DOHH2 (cell line): ENCODE measurements around the gene B3GNT8.

ENCODE experiments used
- H3F3A ChIP-seq: fragments of 200-600 bp; sonication (generic), shearing (Covaris generic); 2 replicates; pipeline ENCODE4 v1.6.0; 2016; ENCODE audit warnings: antibody characterized with exemption, mild to moderate bottlenecking; ENCODE audit not compliant: control insufficient read depth, insufficient read depth
- H3K27ac ChIP-seq: fragments of 200-600 bp; sonication (generic); 2 replicates; pipeline ENCODE4 v1.5.1; 2014; ENCODE audit warnings: low read depth, mild to moderate bottlenecking, low read length, moderate library complexity
- H3K27me3 ChIP-seq: fragments of 200-600 bp; sonication (generic); 2 replicates; pipeline ENCODE4 v1.6.1; 2014; ENCODE audit warnings: mild to moderate bottlenecking, low read length, mixed read lengths; ENCODE audit not compliant: control insufficient read depth
- H3K36me3 ChIP-seq: fragments of 200-600 bp; sonication (generic); 2 replicates; pipeline ENCODE4 v1.6.1; 2014; ENCODE audit warnings: mild to moderate bottlenecking, low read length, moderate library complexity, mixed read lengths; ENCODE audit not compliant: control insufficient read depth
- H3K4me1 ChIP-seq: fragments of 200-600 bp; sonication (generic); 2 replicates; pipeline ENCODE4 v1.6.1; 2014; ENCODE audit warnings: mild to moderate bottlenecking, low read length, mixed read lengths; ENCODE audit not compliant: control insufficient read depth
- H3K4me2 ChIP-seq: fragments of 200-600 bp; sonication (generic); 2 replicates; pipeline ENCODE4 v1.6.0; 2014; ENCODE audit warnings: mild to moderate bottlenecking, low read length, moderate library complexity
- H3K4me3 ChIP-seq: fragments of 200-600 bp; sonication (generic); 2 replicates; pipeline ENCODE4 v1.5.1; 2014; ENCODE audit warnings: mild to moderate bottlenecking, low read length, mixed read lengths
- H3K79me2 ChIP-seq: fragments of 200-600 bp; sonication (generic); 2 replicates; pipeline ENCODE4 v1.6.1; 2014; ENCODE audit warnings: mild to moderate bottlenecking, low read length, mixed read lengths; ENCODE audit not compliant: control insufficient read depth
- H3K9me2 ChIP-seq: fragments of 200-600 bp; sonication (generic); replicated peaks from 2 replicates; pipeline ENCODE4 v1.6.1; 2014; ENCODE audit warnings: mild to moderate bottlenecking, low read length, mixed read lengths; ENCODE audit not compliant: control insufficient read depth
- H3K9me3 ChIP-seq: fragments of 200-600 bp; sonication (generic); 2 replicates; pipeline ENCODE4 v1.6.1; 2014; ENCODE audit warnings: antibody characterized with exemption, low read length, mixed read lengths; ENCODE audit not compliant: control insufficient read depth, insufficient read depth
- H4K20me1 ChIP-seq: fragments of 200-600 bp; sonication (generic); 2 replicates; pipeline ENCODE4 v1.6.0; 2014; ENCODE audit warnings: low read depth, mild to moderate bottlenecking, antibody characterized with exemption, low read length, moderate library complexity; ENCODE audit not compliant: control insufficient read depth, insufficient read depth
- EZH2phosphoT487 ChIP-seq: fragments of 200-600 bp; sonication (generic); IDR thresholded peaks from 2 replicates; pipeline ENCODE4 v1.6.1; 2017; ENCODE audit warnings: borderline replicate concordance, mild to moderate bottlenecking, antibody characterized with exemption, low read length, moderate library complexity, mixed read lengths
- TF ChIP-seq, protein P1 (sequence below): fragments of 200-600 bp; sonication (generic); IDR thresholded peaks from one replicate; pipeline ENCODE4 v1.5.1; 2014; ENCODE audit warnings: antibody characterized with exemption, mild to moderate bottlenecking, low read depth, low read length; ENCODE audit not compliant: poor library complexity, severe bottlenecking

Gene B3GNT8

DNA sequence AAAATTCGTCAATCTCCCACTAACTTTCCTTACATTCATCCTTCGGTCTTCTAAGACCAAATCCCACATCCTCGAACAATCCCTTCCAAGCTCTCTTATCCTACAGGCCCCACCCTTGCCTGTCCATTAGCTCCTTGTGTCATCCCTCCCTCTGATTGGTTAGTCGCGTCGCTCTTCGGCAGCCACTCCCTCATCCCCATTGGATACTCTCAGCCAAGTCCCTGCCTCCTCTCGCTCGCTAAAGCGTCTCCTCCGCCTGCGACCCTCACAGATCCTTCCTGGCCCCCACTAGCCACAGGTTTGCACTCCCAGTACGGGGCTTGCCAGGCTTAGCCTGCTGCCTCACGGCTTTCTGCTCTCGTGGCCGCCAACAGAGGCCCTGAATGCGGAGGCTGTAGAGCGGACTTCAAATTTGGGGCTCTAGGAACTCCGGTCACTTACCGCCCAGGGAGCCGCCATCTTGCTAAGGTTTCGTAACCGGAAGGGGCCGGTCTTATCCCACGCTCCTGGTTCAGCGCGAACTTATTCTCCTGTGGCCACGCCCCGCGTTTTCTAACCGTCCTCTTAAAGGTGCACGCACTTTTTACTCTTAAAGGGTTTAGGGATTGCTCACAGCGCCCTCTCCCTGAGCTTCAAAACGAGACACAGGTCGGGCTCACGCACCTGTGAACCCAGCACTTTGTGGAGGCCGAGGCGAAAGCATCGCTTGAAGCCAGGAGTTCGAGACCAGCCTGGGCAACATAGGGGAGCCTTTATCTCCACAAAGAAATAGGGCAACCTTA, 12.5 kb upstream of the B3GNT8 start, which contains the start of gene DMAC2:
Gene DMAC2 (minus strand): TSS at position 472 of the 782 bp plus-strand sequence. CDS start 13 bp downstream, at position 459.
- peaks cover 12% of the 10 kb centered on the region; the same call in 1 of the 2 replicates for H3K36me3 ChIP-seq
- H3K79me2 ChIP-seq, result peaks cover 24% of the 10 kb centered on the region
- peak within 1 kb of the TSS; percentile 92 for H3K4me3 ChIP-seq
- no peaks in the 10 kb centered on the region for H3K9me2 ChIP-seq
- H3K4me1 ChIP-seq, result peaks cover 25% of the 10 kb centered on the region
- H3K9me3 ChIP-seq, result no peaks in the 10 kb centered on the region
- TF ChIP-seq, protein P1, sequence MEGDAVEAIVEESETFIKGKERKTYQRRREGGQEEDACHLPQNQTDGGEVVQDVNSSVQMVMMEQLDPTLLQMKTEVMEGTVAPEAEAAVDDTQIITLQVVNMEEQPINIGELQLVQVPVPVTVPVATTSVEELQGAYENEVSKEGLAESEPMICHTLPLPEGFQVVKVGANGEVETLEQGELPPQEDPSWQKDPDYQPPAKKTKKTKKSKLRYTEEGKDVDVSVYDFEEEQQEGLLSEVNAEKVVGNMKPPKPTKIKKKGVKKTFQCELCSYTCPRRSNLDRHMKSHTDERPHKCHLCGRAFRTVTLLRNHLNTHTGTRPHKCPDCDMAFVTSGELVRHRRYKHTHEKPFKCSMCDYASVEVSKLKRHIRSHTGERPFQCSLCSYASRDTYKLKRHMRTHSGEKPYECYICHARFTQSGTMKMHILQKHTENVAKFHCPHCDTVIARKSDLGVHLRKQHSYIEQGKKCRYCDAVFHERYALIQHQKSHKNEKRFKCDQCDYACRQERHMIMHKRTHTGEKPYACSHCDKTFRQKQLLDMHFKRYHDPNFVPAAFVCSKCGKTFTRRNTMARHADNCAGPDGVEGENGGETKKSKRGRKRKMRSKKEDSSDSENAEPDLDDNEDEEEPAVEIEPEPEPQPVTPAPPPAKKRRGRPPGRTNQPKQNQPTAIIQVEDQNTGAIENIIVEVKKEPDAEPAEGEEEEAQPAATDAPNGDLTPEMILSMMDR, result peak; percentile 80
- no peak for TF ChIP-seq EZH2phosphoT487
- H3K27me3 ChIP-seq, result no peaks in the 10 kb centered on the region
- H3F3A ChIP-seq, result 0 out of 2 replicates have a peak, but pooled peaks cover 2% of the 10 kb centered on the region
- peak within 1 kb of the TSS; percentile 59 for H3K27ac ChIP-seq
- H4K20me1 ChIP-seq, result no peaks in the 10 kb centered on the region
- peak within 1 kb of the TSS; percentile 83 for H3K4me2 ChIP-seq

DNA sequence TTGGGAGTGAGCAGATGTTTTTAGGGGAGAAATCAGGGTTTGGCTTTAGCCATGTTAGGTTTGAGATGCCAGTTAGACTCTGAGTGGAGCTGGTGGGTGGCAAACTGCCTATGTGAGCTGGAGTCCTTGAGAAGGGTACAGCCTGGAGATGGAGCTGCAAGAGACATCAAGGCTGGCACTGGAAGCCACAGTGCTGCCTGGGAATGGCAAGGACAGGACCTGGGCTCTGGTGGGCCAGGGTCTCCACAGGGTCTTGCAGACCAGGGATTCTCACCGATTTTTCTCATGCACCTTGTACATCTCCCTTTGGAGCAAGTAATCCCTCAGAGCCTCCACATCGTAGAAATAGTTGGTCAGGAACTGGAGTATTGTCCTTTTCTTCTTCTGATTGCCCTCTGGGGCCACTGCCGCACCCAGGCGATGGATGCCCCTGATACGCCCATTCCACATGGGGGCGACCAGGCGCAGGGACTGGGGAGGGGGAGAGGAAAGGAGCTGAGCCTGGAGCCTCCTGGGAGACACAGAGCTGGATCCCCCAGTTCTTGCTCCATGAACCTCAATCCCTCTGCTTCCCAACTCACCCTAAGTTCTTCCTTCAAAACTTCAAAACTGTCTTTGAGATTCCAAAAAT, 10.9 kb upstream of the B3GNT8 start:
- Histone ChIP-seq H3K79me2 (peaks cover 24% of the 10 kb centered on the region), H3K4me1 (peaks cover 14% of the 10 kb centered on the region), H3K27ac (no peak overlapping the region), H3K4me3 (no peak overlapping the region), H3K4me2 (no peak overlapping the region), H3K9me2 (no peaks in the 10 kb centered on the region), H4K20me1 (no peaks in the 10 kb centered on the region), H3K27me3 (no peaks in the 10 kb centered on the region), H3K36me3 (peaks cover 16% of the 10 kb centered on the region; the same call in 1 of the 2 replicates), H3K9me3 (no peaks in the 10 kb centered on the region), H3F3A (0 out of 2 replicates have a peak, but pooled peaks cover 2% of the 10 kb centered on the region)
- TF ChIP-seq, protein P1, result no peak
- TF ChIP-seq EZH2phosphoT487, result no peak

DNA sequence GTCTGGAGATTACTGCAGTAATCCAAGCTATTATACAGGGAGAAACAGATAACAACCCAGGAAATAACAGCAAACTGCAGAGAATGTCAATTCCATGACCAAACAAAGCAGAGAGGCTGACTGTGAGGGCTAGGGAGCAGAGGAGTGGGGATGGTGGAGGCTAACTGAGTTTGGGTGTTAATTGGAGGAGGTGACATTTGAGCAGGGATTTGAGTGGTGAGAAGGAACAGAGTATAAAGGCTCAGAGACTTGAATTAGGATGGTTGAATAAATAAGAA, 9.4 kb upstream of the B3GNT8 start:
- Histone ChIP-seq H3K4me3 (no peak overlapping the region), H3K27ac (no peak overlapping the region), H3F3A (0 out of 2 replicates have a peak, but pooled peaks cover 2% of the 10 kb centered on the region), H3K27me3 (no peaks in the 10 kb centered on the region), H3K36me3 (peaks cover 30% of the 10 kb centered on the region), H4K20me1 (no peaks in the 10 kb centered on the region), H3K4me1 (peaks cover 11% of the 10 kb centered on the region), H3K79me2 (peaks cover 24% of the 10 kb centered on the region), H3K4me2 (no peak overlapping the region), H3K9me3 (no peaks in the 10 kb centered on the region), H3K9me2 (no peaks in the 10 kb centered on the region)
- TF ChIP-seq EZH2phosphoT487, result no peak
- TF ChIP-seq, protein P1, result no peak
